Pancreas (tissue), 10 donors: ENCODE data around the gene HOXC4. TPM values are rescaled to one million over a fixed set of nuclear protein-coding genes. Genes with fewer than 3 reads are reported as not detected.
A peak's percentile ranks its signal among the peaks of the same experiment; 100 is the strongest.

Experiments used
- ATAC-seq, 4 donors: fragments of 200-7000 bp; cut with Tn5 transposase; one replicate each; pipeline versions ENCODE4 v1.8.0 to v1.9.1; 2020; ENCODE audit warnings: mild to moderate bottlenecking in 4 of 4, moderate library complexity in 4 of 4
- DNase-seq, 6 donors: peaks; one replicate each; pipeline ENCODE4 v3.0.0-alpha.2; 2020
- FAIRE-seq: peaks from 2 replicates; lab custom pipeline; 2012; peaks lifted over from hg19 to GRCh38; lab: Jason Lieb, UNC
- H3K27ac ChIP-seq, 4 donors: fragments of 200-600 bp; sonication (generic); 1 replicate in 3 of 4; 2 replicates in 1 of 4; pipeline versions ENCODE4 v1.5.0 to v1.8.0; 2020
- H3K27me3 ChIP-seq, 4 donors: fragments of 200-600 bp; one replicate each; pipeline ENCODE4 v1.8.0; 2021
- H3K36me3 ChIP-seq, 3 donors: fragments of 200-600 bp; sonication (generic) in 1 of 3; one replicate each; pipeline versions ENCODE4 v1.5.0 to v1.8.0; 2020 to 2021
- H3K4me1 ChIP-seq, 3 donors: fragments of 200-600 bp; one replicate each; pipeline ENCODE4 v1.8.0; 2021
- H3K4me3 ChIP-seq, 4 donors: fragments of 200-600 bp; sonication (generic) in 2 of 4; one replicate each; pipeline versions ENCODE4 v1.5.0 to v1.8.0; 2020 to 2021
- H3K9me3 ChIP-seq, 4 donors: fragments of 200-600 bp; one replicate each; pipeline ENCODE4 v1.8.0; 2021
- WGBS, 2 donors: extraction: QIAGEN DNeasy Blood & Tissue Kit; methylation state at CpG; one replicate each; pipeline ENCODE4 v1.1.7; 2013; 5-methylcytosine and 5-hydroxymethylcytosine counted together
- intact Hi-C, 3 donors: fragments of 100-400 bp; cut with DNase I; formaldehyde crosslinking; loops; one replicate each; pipeline versions ENCODE4 v1.11.1 to v1.14.2; 2022
- polyA plus RNA-seq, 2 donors: library from polyadenylated mRNA; stranded (reverse); fragments of 200-250 nt; gene quantifications; one replicate each; pipeline ENCODE4 v1.2.3, GENCODE V29; 2013
- total RNA-seq, 6 donors: library from RNA; stranded (reverse); fragmentation: NEBNext Ultra II Directional in 4 of 6; extraction: Animal tissue kit (Norgen Biotek cat#: 25700) in 4 of 6; gene quantifications; one replicate each; pipeline versions ENCODE4 v1.2.1 to v1.2.4, GENCODE V29; 2021 to 2023
- TF ChIP-seq, protein P1 (sequence below), 4 donors: fragments of 200-600 bp; sonication (generic) in 3 of 4; IDR thresholded peaks; one replicate each; pipeline versions ENCODE4 v1.5.0 to v1.8.0; 2021; ENCODE audit warnings: antibody characterized with exemption in 4 of 4
- donor health status: healthy with polysubstance abuse.
- donor health status: DM: no; HTN: no; CAD: no; lungs with moderate emphysema.
- donor health status: DM: no; HTN: no; CAD: no.
- donor health status: control.
- donor health status: control.
- donor health status: Bipolar disorder and iron deficiency.
- donor health status: DM: yes; HTN: yes; CAD: no.
- donor health status: DM: no; HTN: no; CAD: no.
- donor health status: DM: no; HTN: no; CAD: no.
- donor health status: DM: yes; HTN: yes; CAD: no.

HOXC4 gene
- total and polyA plus RNA-seq, 8 donors = 0.15 to 0.62 (median 0.25) TPM; not detected in 4

DNA sequence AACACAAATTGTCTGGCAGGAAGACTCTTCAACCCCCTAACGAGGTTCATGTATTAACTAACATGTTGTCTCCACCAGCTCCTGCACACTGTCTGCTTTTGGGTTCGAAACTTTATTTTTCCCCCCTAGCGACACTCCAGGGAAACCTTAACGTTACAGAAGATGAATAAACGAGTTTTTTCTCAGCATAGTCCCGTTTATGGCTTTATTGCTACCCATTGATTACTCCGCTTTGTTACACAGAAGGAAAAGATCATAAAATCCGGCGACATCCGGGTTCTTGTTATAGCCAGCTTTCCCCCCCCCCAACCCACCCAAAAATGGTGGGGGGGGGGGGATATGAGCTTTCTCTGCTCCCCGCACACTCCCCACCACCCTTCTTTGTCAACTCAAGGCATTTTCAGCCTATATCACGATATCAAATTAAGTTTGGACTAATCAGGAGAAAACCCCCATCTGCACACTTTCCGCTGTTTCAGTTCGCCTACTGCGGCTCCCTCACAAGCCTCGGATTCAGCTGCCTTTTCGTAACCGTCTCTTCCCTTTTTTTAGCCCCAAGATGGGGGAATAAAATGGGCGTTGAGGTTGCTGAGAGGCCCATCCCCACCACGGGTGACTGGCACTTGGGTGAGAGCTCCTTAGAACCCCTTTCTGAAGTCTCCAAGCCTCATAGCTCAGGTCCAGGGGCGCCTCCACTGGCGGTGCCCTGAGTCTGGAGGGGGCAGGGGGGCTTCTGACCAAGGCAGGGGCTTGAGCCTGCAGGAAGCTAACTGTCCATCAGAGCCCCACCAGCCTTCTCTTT lies 26.8 kb upstream of the HOXC4 start:
- WGBS, 2 donors = 21% methylated on average over 22 of the region's 22 CpGs
- H3K9me3 ChIP-seq = no peaks in the 10 kb centered on the region
- intact Hi-C loops = no loop called here
- no peaks in the 10 kb centered on the region for H3K4me1 ChIP-seq
- H3K4me3 ChIP-seq = no peak overlapping the region
- no peak overlapping the region for H3K27ac ChIP-seq
- DNase-seq = no peak
- no peak for FAIRE-seq
- H3K36me3 ChIP-seq = no peaks in the 10 kb centered on the region
- H3K27me3 ChIP-seq = peaks cover 3 to 71% (median 12%) of the 10 kb centered on the region in 4 donors
- TF ChIP-seq, protein P1, sequence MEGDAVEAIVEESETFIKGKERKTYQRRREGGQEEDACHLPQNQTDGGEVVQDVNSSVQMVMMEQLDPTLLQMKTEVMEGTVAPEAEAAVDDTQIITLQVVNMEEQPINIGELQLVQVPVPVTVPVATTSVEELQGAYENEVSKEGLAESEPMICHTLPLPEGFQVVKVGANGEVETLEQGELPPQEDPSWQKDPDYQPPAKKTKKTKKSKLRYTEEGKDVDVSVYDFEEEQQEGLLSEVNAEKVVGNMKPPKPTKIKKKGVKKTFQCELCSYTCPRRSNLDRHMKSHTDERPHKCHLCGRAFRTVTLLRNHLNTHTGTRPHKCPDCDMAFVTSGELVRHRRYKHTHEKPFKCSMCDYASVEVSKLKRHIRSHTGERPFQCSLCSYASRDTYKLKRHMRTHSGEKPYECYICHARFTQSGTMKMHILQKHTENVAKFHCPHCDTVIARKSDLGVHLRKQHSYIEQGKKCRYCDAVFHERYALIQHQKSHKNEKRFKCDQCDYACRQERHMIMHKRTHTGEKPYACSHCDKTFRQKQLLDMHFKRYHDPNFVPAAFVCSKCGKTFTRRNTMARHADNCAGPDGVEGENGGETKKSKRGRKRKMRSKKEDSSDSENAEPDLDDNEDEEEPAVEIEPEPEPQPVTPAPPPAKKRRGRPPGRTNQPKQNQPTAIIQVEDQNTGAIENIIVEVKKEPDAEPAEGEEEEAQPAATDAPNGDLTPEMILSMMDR (IDR thresholded peaks at IDR 0.05) = no peak
- no peak for ATAC-seq

DNA sequence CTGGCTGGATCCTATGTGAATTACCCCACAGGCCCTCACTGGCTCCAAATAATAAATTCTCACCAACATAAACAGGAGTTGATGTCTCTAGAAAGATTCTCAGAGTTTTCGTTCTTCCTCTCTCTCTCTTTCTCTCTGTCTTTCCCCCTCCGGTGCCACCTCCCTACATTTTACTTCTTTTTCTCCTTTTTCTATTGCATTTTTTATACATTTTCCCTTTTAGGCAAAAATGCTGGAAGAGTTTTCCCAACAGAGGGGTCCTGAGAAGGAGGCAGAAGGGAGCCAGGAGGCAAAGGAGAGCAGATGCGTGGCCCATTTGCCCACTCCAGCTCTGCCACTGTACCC lies 26.2 kb upstream of the HOXC4 start:
- no peaks in the 10 kb centered on the region for H3K36me3 ChIP-seq
- TF ChIP-seq, protein P1 (IDR thresholded peaks at IDR 0.05) = no peak
- DNase-seq (no peak), ATAC-seq (no peak), FAIRE-seq (no peak)
- peaks cover 3 to 76% (median 14%) of the 10 kb centered on the region in 4 donors for H3K27me3 ChIP-seq
- H3K9me3 ChIP-seq = no peaks in the 10 kb centered on the region
- H3K4me3 ChIP-seq = no peak overlapping the region
- 37 to 54% methylated on average over 3 of the region's 3 CpGs for WGBS, 2 donors
- H3K27ac ChIP-seq = no peak overlapping the region
- no peaks in the 10 kb centered on the region for H3K4me1 ChIP-seq
- intact Hi-C loops = no loop called here

DNA sequence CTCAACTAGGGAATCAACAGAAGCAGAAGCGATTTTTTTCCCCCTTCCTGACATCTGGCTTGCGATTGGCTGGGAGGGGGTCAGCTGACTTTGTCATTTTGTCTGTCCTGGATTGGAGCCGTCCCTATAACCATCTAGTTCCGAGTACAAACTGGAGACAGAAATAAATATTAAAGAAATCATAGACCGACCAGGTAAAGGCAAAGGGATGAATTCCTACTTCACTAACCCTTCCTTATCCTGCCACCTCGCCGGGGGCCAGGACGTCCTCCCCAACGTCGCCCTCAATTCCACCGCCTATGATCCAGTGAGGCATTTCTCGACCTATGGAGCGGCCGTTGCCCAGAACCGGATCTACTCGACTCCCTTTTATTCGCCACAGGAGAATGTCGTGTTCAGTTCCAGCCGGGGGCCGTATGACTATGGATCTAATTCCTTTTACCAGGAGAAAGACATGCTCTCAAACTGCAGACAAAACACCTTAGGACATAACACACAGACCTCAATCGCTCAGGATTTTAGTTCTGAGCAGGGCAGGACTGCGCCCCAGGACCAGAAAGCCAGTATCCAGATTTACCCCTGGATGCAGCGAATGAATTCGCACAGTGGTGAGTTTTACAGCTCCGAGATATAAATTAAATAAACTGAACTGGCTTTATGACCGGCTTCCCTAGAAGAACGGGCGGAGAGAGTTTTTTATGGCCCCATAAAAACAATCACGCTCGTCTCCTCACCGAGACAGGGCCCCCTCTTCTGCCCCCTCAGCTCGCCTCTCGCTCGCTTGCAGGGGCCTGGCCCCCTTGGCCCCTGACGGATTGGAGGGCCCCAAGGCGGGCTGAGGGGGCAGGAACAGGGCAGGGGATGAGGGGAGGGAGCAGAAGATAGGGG lies 25.1 kb upstream of the HOXC4 start, which contains the start of gene HOXC6:
Gene HOXC6 (plus strand): TSS at position 127 of the 888 bp plus-strand sequence. CDS start 82 bp downstream, at position 209.
- no peak within 1 kb of the TSS for H3K27ac ChIP-seq
- FAIRE-seq (no peak), ATAC-seq (peak in 1 of 4 donors; percentile 44), DNase-seq (no peak)
- peaks cover 3 to 77% (median 16%) of the 10 kb centered on the region in 4 donors for H3K27me3 ChIP-seq
- 6 to 9% methylated on average over 36 of the region's 36 CpGs for WGBS, 2 donors
- no peaks in the 10 kb centered on the region for H3K36me3 ChIP-seq
- intact Hi-C loops = no loop called here
- H3K4me3 ChIP-seq = peak within 1 kb of the TSS in 1 of 4 donors; percentile 20
- TF ChIP-seq, protein P1 (IDR thresholded peaks at IDR 0.05) = no peak
- H3K9me3 ChIP-seq = no peaks in the 10 kb centered on the region
- no peaks in the 10 kb centered on the region for H3K4me1 ChIP-seq

DNA sequence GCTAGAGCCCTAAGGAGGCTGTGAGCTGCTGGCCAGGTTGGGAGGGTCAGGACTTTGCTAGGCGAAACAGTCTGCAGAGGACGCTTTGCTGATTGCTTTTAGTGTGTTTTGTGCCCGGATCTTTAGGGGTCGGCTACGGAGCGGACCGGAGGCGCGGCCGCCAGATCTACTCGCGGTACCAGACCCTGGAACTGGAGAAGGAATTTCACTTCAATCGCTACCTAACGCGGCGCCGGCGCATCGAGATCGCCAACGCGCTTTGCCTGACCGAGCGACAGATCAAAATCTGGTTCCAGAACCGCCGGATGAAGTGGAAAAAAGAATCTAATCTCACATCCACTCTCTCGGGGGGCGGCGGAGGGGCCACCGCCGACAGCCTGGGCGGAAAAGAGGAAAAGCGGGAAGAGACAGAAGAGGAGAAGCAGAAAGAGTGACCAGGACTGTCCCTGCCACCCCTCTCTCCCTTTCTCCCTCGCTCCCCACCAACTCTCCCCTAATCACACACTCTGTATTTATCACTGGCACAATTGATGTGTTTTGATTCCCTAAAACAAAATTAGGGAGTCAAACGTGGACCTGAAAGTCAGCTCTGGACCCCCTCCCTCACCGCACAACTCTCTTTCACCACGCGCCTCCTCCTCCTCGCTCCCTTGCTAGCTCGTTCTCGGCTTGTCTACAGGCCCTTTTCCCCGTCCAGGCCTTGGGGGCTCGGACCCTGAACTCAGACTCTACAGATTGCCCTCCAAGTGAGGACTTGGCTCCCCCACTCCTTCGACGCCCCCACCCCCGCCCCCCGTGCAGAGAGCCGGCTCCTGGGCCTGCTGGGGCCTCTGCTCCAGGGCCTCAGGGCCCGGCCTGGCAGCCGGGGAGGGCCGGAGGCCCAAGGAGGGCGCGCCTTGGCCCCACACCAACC lies 23.9 kb upstream of the HOXC4 start:
- intact Hi-C loops = loop anchor here in 1 of 3 donors (5.0 kb wide), 1 partner anchor 168 kb away; no protein-coding TSS in a partner anchor
- H3K27me3 ChIP-seq = peaks cover 3 to 81% (median 15%) of the 10 kb centered on the region in 4 donors
- FAIRE-seq = no peak

More for the DNA sequence above, 23.9 kb upstream of the HOXC4 start:
- WGBS, 2 donors = 24 to 27% methylated on average over 52 to 53 of the region's 53 CpGs
- Histone ChIP-seq H3K4me3 (no peak overlapping the region), H3K4me1 (no peaks in the 10 kb centered on the region), H3K9me3 (no peaks in the 10 kb centered on the region), H3K36me3 (no peaks in the 10 kb centered on the region), H3K27ac (no peak overlapping the region)
- ATAC-seq (no peak), DNase-seq (peak in 1 of 6 donors; percentile 29)
- TF ChIP-seq, protein P1 (IDR thresholded peaks at IDR 0.05) = no peak
